Keratinocyte (primary cell): ENCODE results near the gene NFATC2. TPM values are rescaled to one million over a fixed set of nuclear protein-coding genes. Genes with fewer than 3 reads are reported as not detected.

Source experiments
- DNase-seq: peaks from one replicate; pipeline ENCODE4 v3.0.0-alpha.2; 2011; ENCODE audit warnings: low read depth, missing footprints, low spot score
- FAIRE-seq: peaks from 2 replicates; lab custom pipeline; 2011; peaks lifted over from hg19 to GRCh38; lab: Jason Lieb, UNC
- H2AFZ ChIP-seq: 2 replicates; pipeline ENCODE4 v1.6.0; 2012; ENCODE audit warnings: low read length, control low read depth, inconsistent platforms; ENCODE audit not compliant: control insufficient read depth
- H3K27ac ChIP-seq: 2 replicates; pipeline ENCODE4 v1.5.1; 2011; ENCODE audit warnings: low read length; ENCODE audit not compliant: control insufficient read depth, insufficient read depth
- H3K27me3 ChIP-seq: 3 replicates; pipeline ENCODE4 v1.6.0; 2011; ENCODE audit warnings: low read length; ENCODE audit not compliant: control insufficient read depth, insufficient read depth; ENCODE audit errors: extremely low read depth
- H3K36me3 ChIP-seq, 2 experiments: 2 replicates in 1 of 2; 3 replicates in 1 of 2; pipeline ENCODE4 v1.5.1; 2011; ENCODE audit warnings: low read length in 2 of 2, mild to moderate bottlenecking in 1 of 2; ENCODE audit not compliant: control insufficient read depth in 2 of 2, insufficient read depth in 2 of 2; ENCODE audit errors: extremely low read depth in 1 of 2
- H3K4me1 ChIP-seq: 3 replicates; pipeline ENCODE4 v1.5.1; 2011; ENCODE audit warnings: low read length; ENCODE audit not compliant: control insufficient read depth, insufficient read depth; ENCODE audit errors: extremely low read depth
- H3K4me2 ChIP-seq: 3 replicates; pipeline ENCODE4 v1.6.0; 2011; ENCODE audit warnings: low read depth, low read length; ENCODE audit not compliant: control insufficient read depth, insufficient read depth; ENCODE audit errors: extremely low read depth
- H3K4me3 ChIP-seq, 3 experiments: fragments of 200-600 bp in 1 of 3; sonication (generic) in 1 of 3; 2 replicates in 2 of 3; 3 replicates in 1 of 3; pipeline ENCODE4 v1.5.1; 2011 to 2016; ENCODE audit warnings: low read length in 3 of 3, mild to moderate bottlenecking in 3 of 3, control low read depth in 2 of 3, inconsistent platforms in 1 of 3, low read depth in 1 of 3, mixed read lengths in 1 of 3, mixed run types in 1 of 3, moderate library complexity in 1 of 3; ENCODE audit not compliant: control insufficient read depth in 2 of 3, insufficient read depth in 2 of 3; ENCODE audit errors: extremely low read depth in 1 of 3
- H3K79me2 ChIP-seq: 2 replicates; pipeline ENCODE4 v1.6.0; 2012; ENCODE audit warnings: low read length; ENCODE audit not compliant: control insufficient read depth, insufficient read depth
- H3K9ac ChIP-seq: 3 replicates; pipeline ENCODE4 v1.6.0; 2011; ENCODE audit warnings: low read length; ENCODE audit not compliant: control insufficient read depth, insufficient read depth; ENCODE audit errors: extremely low read depth
- H3K9me1 ChIP-seq: 3 replicates; pipeline ENCODE4 v1.6.0; 2011; ENCODE audit warnings: low read length; ENCODE audit not compliant: control insufficient read depth, insufficient read depth; ENCODE audit errors: extremely low read depth
- H3K9me3 ChIP-seq: 2 replicates; pipeline ENCODE4 v1.5.1; 2012; ENCODE audit warnings: low read depth, low read length; ENCODE audit not compliant: control insufficient read depth
- H4K20me1 ChIP-seq: 3 replicates; pipeline ENCODE4 v1.6.0; 2011; ENCODE audit warnings: low read length; ENCODE audit not compliant: control insufficient read depth, insufficient read depth; ENCODE audit errors: extremely low read depth
- EZH2 ChIP-seq: IDR thresholded peaks from one replicate; pipeline ENCODE4 v1.6.1; 2012; ENCODE audit warnings: inconsistent platforms, mild to moderate bottlenecking, low read length, moderate library complexity
- dilution Hi-C: fragments of 300-500 bp; cut with MboI; formaldehyde crosslinking; loops from one replicate; pipeline ENCODE4 v1.7.0; 2020; ENCODE audit warnings: low sequenced_read_pairs; ENCODE audit not compliant: extremely low pct_ligation_motif_present
- polyA plus RNA-seq, 5 experiments: library from polyadenylated mRNA; depleted of rRNA in 3 of 5; stranded (reverse) in 3 of 5; stranded (forward) in 1 of 5; unstranded in 1 of 5; fragments of >200 nt; gene quantifications; 1 replicate in 1 of 5; 2 replicates in 3 of 5; 3 replicates in 1 of 5; pipeline versions ENCODE4 v1.2.1 to v1.2.3, GENCODE V29; 2011 to 2012; ENCODE audit warnings: missing spikeins in 2 of 5, low read depth in 1 of 5, low replicate concordance in 1 of 5
- TF ChIP-seq, protein P1 (sequence below), 3 experiments: IDR thresholded peaks in 1 of 3; conservative IDR thresholded peaks in 1 of 3; optimal IDR thresholded peaks in 1 of 3; 2 replicates in 2 of 3; 3 replicates in 1 of 3; pipeline versions ENCODE3 to v1.5.1; 2011; ENCODE audit warnings: low read length in 3 of 3, mild to moderate bottlenecking in 3 of 3, moderate library complexity in 2 of 3, control low read depth in 1 of 3, inconsistent platforms in 1 of 3; ENCODE audit not compliant: insufficient read depth in 2 of 3; ENCODE audit errors: extremely low read depth in 1 of 3

NFATC2 gene
- polyA plus RNA-seq, 1 donor (not counting 4 experiments of a cell fraction or from before 2014, with no cell fraction given) = 0.05 TPM

- peaks cover 8% of the 10 kb centered on the region for H3K4me1 ChIP-seq
- H3K9me3 ChIP-seq = no peaks in the 10 kb centered on the region
- H3K79me2 ChIP-seq = no peaks in the 10 kb centered on the region
- TF ChIP-seq, protein P1, sequence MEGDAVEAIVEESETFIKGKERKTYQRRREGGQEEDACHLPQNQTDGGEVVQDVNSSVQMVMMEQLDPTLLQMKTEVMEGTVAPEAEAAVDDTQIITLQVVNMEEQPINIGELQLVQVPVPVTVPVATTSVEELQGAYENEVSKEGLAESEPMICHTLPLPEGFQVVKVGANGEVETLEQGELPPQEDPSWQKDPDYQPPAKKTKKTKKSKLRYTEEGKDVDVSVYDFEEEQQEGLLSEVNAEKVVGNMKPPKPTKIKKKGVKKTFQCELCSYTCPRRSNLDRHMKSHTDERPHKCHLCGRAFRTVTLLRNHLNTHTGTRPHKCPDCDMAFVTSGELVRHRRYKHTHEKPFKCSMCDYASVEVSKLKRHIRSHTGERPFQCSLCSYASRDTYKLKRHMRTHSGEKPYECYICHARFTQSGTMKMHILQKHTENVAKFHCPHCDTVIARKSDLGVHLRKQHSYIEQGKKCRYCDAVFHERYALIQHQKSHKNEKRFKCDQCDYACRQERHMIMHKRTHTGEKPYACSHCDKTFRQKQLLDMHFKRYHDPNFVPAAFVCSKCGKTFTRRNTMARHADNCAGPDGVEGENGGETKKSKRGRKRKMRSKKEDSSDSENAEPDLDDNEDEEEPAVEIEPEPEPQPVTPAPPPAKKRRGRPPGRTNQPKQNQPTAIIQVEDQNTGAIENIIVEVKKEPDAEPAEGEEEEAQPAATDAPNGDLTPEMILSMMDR (optimal IDR thresholded peaks at IDR 0.05 in 1 of 3, IDR thresholded peaks at IDR 0.05 in 1 of 3, conservative IDR thresholded peaks at IDR 0.05 in 1 of 3; ENCODE audit: extremely low read depth in 1 of 3, insufficient read depth in 2 of 3, low read length in 3 of 3) = no peak
- TF ChIP-seq EZH2 = no peak
- no peak overlapping the region for H3K27ac ChIP-seq
- H3K4me2 ChIP-seq = no peak overlapping the region
- H2AFZ ChIP-seq = no peak overlapping the region
- no peak overlapping the region for H3K4me3 ChIP-seq
- FAIRE-seq (no peak), DNase-seq (no peak)
- no peak overlapping the region for H3K9ac ChIP-seq
- H4K20me1 ChIP-seq = no peaks in the 10 kb centered on the region
- H3K9me1 ChIP-seq = no peaks in the 10 kb centered on the region
- dilution Hi-C loops = loop anchor here (5.0 kb wide), 1 partner anchor 205 kb away; no protein-coding TSS in a partner anchor
- peaks cover 28% of the 10 kb centered on the region for H3K27me3 ChIP-seq
- no peaks in the 10 kb centered on the region for H3K36me3 ChIP-seq
Measured at GRCh38 chr20:51392614-51393186, 149.8 kb downstream of the NFATC2 start.

DNA sequence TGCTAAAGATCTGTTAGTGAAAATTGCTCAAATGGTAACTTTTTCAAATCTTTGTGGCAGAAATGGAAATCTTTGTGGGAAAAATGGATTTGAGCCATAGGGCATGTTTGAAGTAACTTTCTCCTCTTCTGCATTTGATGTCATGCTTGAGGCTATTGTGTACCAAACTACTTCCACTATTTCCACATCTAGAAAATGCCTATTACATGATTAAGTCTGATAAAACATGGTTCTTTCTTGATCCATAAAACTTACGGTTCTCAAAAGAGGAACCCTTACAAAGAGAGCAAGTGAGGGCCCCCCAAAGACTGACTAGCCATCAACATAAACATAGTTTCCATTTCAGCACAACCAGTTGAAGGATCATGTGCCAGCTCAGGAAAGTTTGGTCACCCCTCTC lies 150.6 kb downstream of the NFATC2 start:
- no peak for TF ChIP-seq EZH2
- TF ChIP-seq, protein P1 (optimal IDR thresholded peaks at IDR 0.05 in 1 of 3, IDR thresholded peaks at IDR 0.05 in 1 of 3, conservative IDR thresholded peaks at IDR 0.05 in 1 of 3; ENCODE audit: extremely low read depth in 1 of 3, insufficient read depth in 2 of 3, low read length in 3 of 3) = no peak
- no peak for FAIRE-seq

More for the DNA sequence above, 150.6 kb downstream of the NFATC2 start:
- H3K9me1 ChIP-seq = no peaks in the 10 kb centered on the region
- H4K20me1 ChIP-seq = no peaks in the 10 kb centered on the region
- no peaks in the 10 kb centered on the region for H3K79me2 ChIP-seq
- H2AFZ ChIP-seq = no peak overlapping the region
- no peaks in the 10 kb centered on the region for H3K9me3 ChIP-seq
- peaks cover 8% of the 10 kb centered on the region for H3K4me1 ChIP-seq
- peaks cover 32% of the 10 kb centered on the region for H3K27me3 ChIP-seq
- H3K4me3 ChIP-seq = no peak overlapping the region
- dilution Hi-C loops = loop anchor here (5.0 kb wide), 1 partner anchor 205 kb away; no protein-coding TSS in a partner anchor
- no peak overlapping the region for H3K27ac ChIP-seq
- no peak for DNase-seq
- H3K36me3 ChIP-seq = no peaks in the 10 kb centered on the region
- no peak overlapping the region for H3K4me2 ChIP-seq
- H3K9ac ChIP-seq = no peak overlapping the region
